ENCODE data around the gene TMCC3.

DNA sequence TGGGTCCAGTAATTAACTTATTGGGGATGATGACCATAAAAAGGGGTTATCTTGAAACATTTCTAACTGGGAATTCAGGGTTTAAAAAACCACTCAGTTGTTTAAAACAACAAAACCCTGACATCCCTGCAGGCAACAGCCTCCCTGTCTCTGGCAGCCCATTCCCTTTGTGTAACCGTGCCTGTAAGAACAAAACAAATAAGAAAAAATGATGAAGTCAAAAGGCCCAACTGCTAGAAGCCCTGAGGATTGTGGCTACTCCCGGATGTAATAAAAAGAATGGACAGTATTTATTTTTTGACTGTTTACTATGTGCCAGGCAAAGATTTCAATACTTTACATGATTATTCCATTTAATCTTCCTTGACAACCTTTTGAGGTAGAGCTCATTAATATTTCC, 75.3 kb downstream of the TMCC3 start:
- TF ChIP-seq, protein P1, sequence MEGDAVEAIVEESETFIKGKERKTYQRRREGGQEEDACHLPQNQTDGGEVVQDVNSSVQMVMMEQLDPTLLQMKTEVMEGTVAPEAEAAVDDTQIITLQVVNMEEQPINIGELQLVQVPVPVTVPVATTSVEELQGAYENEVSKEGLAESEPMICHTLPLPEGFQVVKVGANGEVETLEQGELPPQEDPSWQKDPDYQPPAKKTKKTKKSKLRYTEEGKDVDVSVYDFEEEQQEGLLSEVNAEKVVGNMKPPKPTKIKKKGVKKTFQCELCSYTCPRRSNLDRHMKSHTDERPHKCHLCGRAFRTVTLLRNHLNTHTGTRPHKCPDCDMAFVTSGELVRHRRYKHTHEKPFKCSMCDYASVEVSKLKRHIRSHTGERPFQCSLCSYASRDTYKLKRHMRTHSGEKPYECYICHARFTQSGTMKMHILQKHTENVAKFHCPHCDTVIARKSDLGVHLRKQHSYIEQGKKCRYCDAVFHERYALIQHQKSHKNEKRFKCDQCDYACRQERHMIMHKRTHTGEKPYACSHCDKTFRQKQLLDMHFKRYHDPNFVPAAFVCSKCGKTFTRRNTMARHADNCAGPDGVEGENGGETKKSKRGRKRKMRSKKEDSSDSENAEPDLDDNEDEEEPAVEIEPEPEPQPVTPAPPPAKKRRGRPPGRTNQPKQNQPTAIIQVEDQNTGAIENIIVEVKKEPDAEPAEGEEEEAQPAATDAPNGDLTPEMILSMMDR (IDR thresholded peaks at IDR 0.05): no peak
- TF ChIP-seq POLR2A (IDR thresholded peaks at IDR 0.05): no peak

Measured in tibial nerve (tissue), 3 donors.